IPS DF 19.7 (cell line): ENCODE results near the gene ABHD11.

ENCODE experiments used
- DNase-seq: peaks from one replicate; pipeline ENCODE4 v3.0.0-alpha.2; 2013; ENCODE audit warnings: low read depth, low spot score

The ABHD11 gene

GRCh38 chr7:73701357-73701995 is 37.1 kb downstream of the ABHD11 start:
- DNase-seq, result peak; percentile 68

- DNase-seq, result no peak
Measured at GRCh38 chr7:73700581-73701134, 37.9 kb downstream of the ABHD11 start.

GRCh38 chr7:73700069-73700423 is 38.6 kb downstream of the ABHD11 start:
- DNase-seq, result no peak

GRCh38 chr7:73699370-73700068 is 39.1 kb downstream of the ABHD11 start:
- DNase-seq, result no peak

- no peak for DNase-seq
Measured at GRCh38 chr7:73698410-73698809, 40.2 kb downstream of the ABHD11 start.

GRCh38 chr7:73696372-73696771 is 42.2 kb downstream of the ABHD11 start:
- no peak for DNase-seq

GRCh38 chr7:73690646-73691045 is 48.0 kb downstream of the ABHD11 start:
- DNase-seq, result no peak

GRCh38 chr7:73688288-73688687 is 50.3 kb downstream of the ABHD11 start:
- DNase-seq, result no peak
